CD1c-positive myeloid dendritic cell (primary cell): ENCODE data around the gene MTUS2.

Experiments
- DNase-seq: peaks from one replicate; pipeline ENCODE4 v3.0.0-alpha.2; 2016; ENCODE audit errors: extremely low spot score

The MTUS2 gene

GRCh38 chr13:29397265-29397664 is 577.1 kb downstream of the MTUS2 start:
- DNase-seq, result no peak

- DNase-seq, result no peak
Measured at GRCh38 chr13:29402166-29402636, 582.1 kb downstream of the MTUS2 start.

GRCh38 chr13:29405401-29405800 is 585.3 kb downstream of the MTUS2 start:
- DNase-seq, result no peak

GRCh38 chr13:29411481-29411880 is 591.3 kb downstream of the MTUS2 start:
- no peak for DNase-seq

- DNase-seq, result no peak
Measured at GRCh38 chr13:29418026-29418425, 597.9 kb downstream of the MTUS2 start.

- DNase-seq, result no peak
Measured at GRCh38 chr13:29421118-29421517, 601.0 kb downstream of the MTUS2 start.

GRCh38 chr13:29422015-29422414 is 601.9 kb downstream of the MTUS2 start:
- DNase-seq, result no peak

- no peak for DNase-seq
Measured at GRCh38 chr13:29423050-29423449, 602.9 kb downstream of the MTUS2 start.

- no peak for DNase-seq
Measured at GRCh38 chr13:29427937-29428309, 607.8 kb downstream of the MTUS2 start.

- no peak for DNase-seq
Measured at GRCh38 chr13:29428310-29429181, 608.4 kb downstream of the MTUS2 start.

- no peak for DNase-seq
Measured at GRCh38 chr13:29429286-29429900, 609.3 kb downstream of the MTUS2 start.

GRCh38 chr13:29434217-29434945 is 614.2 kb downstream of the MTUS2 start:
- DNase-seq, result no peak

- DNase-seq, result no peak
Measured at GRCh38 chr13:29435125-29435911, 615.2 kb downstream of the MTUS2 start.

GRCh38 chr13:29436291-29436690 is 616.2 kb downstream of the MTUS2 start:
- no peak for DNase-seq

- no peak for DNase-seq
Measured at GRCh38 chr13:29436721-29437280, 616.7 kb downstream of the MTUS2 start.

- no peak for DNase-seq
Measured at GRCh38 chr13:29438769-29439168, 618.6 kb downstream of the MTUS2 start.

GRCh38 chr13:29439601-29440388 is 619.7 kb downstream of the MTUS2 start:
- no peak for DNase-seq

GRCh38 chr13:29441306-29441705 is 621.2 kb downstream of the MTUS2 start:
- DNase-seq, result no peak

- DNase-seq, result no peak
Measured at GRCh38 chr13:29446016-29446415, 625.9 kb downstream of the MTUS2 start.

- no peak for DNase-seq
Measured at GRCh38 chr13:29448174-29448573, 628.0 kb downstream of the MTUS2 start.

- no peak for DNase-seq
Measured at GRCh38 chr13:29449726-29450125, 629.6 kb downstream of the MTUS2 start.
